ENCODE results near the gene XPOT. TPM values are rescaled to one million over a fixed set of nuclear protein-coding genes. Genes with fewer than 3 reads are reported as not detected.

Gene XPOT
- total and polyA plus RNA-seq, 2 of the 4 experiments (the other 2 are of a cell fraction), result 40.9 to 80.8 TPM

GRCh38 chr12:64491718-64492117, 87.5 kb downstream of the XPOT start:
- no peak overlapping the region for H4K91ac ChIP-seq (ENCODE audit: insufficient read depth, low read depth, low read length)
- no peak overlapping the region for H2AK5ac ChIP-seq (ENCODE audit: low read depth, low read length)
- H3K18ac ChIP-seq (ENCODE audit: low read depth, low read length), result no peak overlapping the region
- H2BK120ac ChIP-seq (ENCODE audit: low read depth, low read length), result no peak overlapping the region
- H3K14ac ChIP-seq (replicated peaks; ENCODE audit: low read depth, low read length), result no peak overlapping the region
- H3K9me1 ChIP-seq (ENCODE audit: insufficient read depth, low read length), result no peaks in the 10 kb centered on the region
- H3K4me2 ChIP-seq (ENCODE audit: low read depth, low read length), result no peak overlapping the region
- no peak overlapping the region for H4K5ac ChIP-seq (ENCODE audit: low read depth, low read length)
- H2AFZ ChIP-seq (replicated peaks; ENCODE audit: low read length, poor library complexity), result no peak overlapping the region
- H4K20me1 ChIP-seq (ENCODE audit: insufficient read depth, low read length), result no peaks in the 10 kb centered on the region
- dilution Hi-C loops (cut with HindIII; ENCODE audit: low sequenced_read_pairs, unreplicated experiment) (no loop called here), in situ Hi-C loops (cut with MboI; ENCODE audit: low sequenced_read_pairs) (no loop called here), intact Hi-C loops (cut with micrococcal nuclease) (no loop called here)
- H3K36me3 ChIP-seq (ENCODE audit: control insufficient read depth, insufficient read depth, low read length), result peaks cover 35% of the 10 kb centered on the region
- POLR2A ChIA-PET (ENCODE audit: unreplicated experiment), result no interaction called here
- H3K56ac ChIP-seq (ENCODE audit: extremely low read depth, insufficient read depth, low read length), result no peak overlapping the region
- ATAC-seq (ENCODE audit: low read depth) (no peak), DNase-seq (no peak)
- BruUV-seq (replicated peaks), result no TSS peak
- no peak overlapping the region for H2BK15ac ChIP-seq (ENCODE audit: low read depth, low read length)
- no peak overlapping the region for H3K4ac ChIP-seq (ENCODE audit: low read depth, low read length)
- H3K4me1 ChIP-seq (ENCODE audit: control insufficient read depth, insufficient read depth, low read length), result no peaks in the 10 kb centered on the region
- no CpG with 5 or more reads among the region's 1 CpG for WGBS, 2 experiments (ENCODE audit: extremely low coverage in 2 of 2, insufficient read length in 1 of 2)
- no peak overlapping the region for H3K9ac ChIP-seq (ENCODE audit: low read depth, low read length)
- H2AK9ac ChIP-seq (replicated peaks; ENCODE audit: low read depth, low read length, poor library complexity), result no peak overlapping the region
- no peaks in the 10 kb centered on the region for H3K9me3 ChIP-seq (ENCODE audit: control insufficient read depth, insufficient read depth, low read length)
- H3K4me3 ChIP-seq (ENCODE audit: insufficient read depth, low read depth, low read length), result no peak overlapping the region
- no peaks in the 10 kb centered on the region for H3K27me3 ChIP-seq (ENCODE audit: control insufficient read depth, insufficient read depth, low read length)
- no peak for TF ChIP-seq CEBPB (IDR thresholded peaks at IDR 0.05; ENCODE audit: low read depth, low read length)
- TF ChIP-seq MAFK (IDR thresholded peaks at IDR 0.05; ENCODE audit: low read depth, low read length), result no peak
- TF ChIP-seq ELK1 (IDR thresholded peaks at IDR 0.05; ENCODE audit: borderline replicate concordance, low read depth, low read length), result no peak
- TF ChIP-seq RFX5 (IDR thresholded peaks at IDR 0.05; ENCODE audit: low read depth, low read length), result no peak
- no peak for TF ChIP-seq CHD1 (IDR thresholded peaks at IDR 0.05; ENCODE audit: low read depth, low read length)
- no peak for TF ChIP-seq RCOR1 (IDR thresholded peaks at IDR 0.05; ENCODE audit: insufficient replicate concordance, low read length)
- TF ChIP-seq MXI1 (IDR thresholded peaks at IDR 0.05; ENCODE audit: borderline replicate concordance, low read depth, low read length), result no peak
- no peak for TF ChIP-seq BHLHE40 (IDR thresholded peaks at IDR 0.05; ENCODE audit: low read depth, low read length)
- no peak overlapping the region for H3K23ac ChIP-seq (ENCODE audit: low read depth, low read length)
- no peak overlapping the region for H4K8ac ChIP-seq (ENCODE audit: low read depth in 2 of 2, low read length in 2 of 2)
- no peaks in the 10 kb centered on the region; a peak in 1 of 4 replicates for H3K79me1 ChIP-seq (ENCODE audit: low read depth in 1 of 2, low read length in 2 of 2)
- H2BK20ac ChIP-seq (ENCODE audit: low read depth, low read length), result no peak overlapping the region
- CTCF ChIA-PET, result interaction anchor here (1.2 kb wide), 1 partner anchor 34 kb away, joined by 5 read pairs; no protein-coding TSS in a partner anchor
- no peak overlapping the region for H3K27ac ChIP-seq (ENCODE audit: insufficient read depth, low read length)
- H2BK5ac ChIP-seq (ENCODE audit: low read depth, low read length, poor library complexity, severe bottlenecking), result no peak overlapping the region
